Activated T-helper 2 cell treated with anti-CD3 and anti-CD28 coated beads, Interferon-gamma antibody, Interleukin-2, Interleukin-4, amounts not matched to agents 10 μg/mL and 5 μg/mL and 100 μg/mL, durations not matched to agents 14 hours and 24 hours and 36 hours (primary cell): ENCODE measurements around the gene FAM216A. TPM values are rescaled to one million over a fixed set of nuclear protein-coding genes. Genes with fewer than 3 reads are reported as not detected.
A peak's percentile ranks its signal among the peaks of the same experiment; 100 is the strongest.

Experiments used
- DNase-seq: peaks from one replicate; pipeline ENCODE4 v3.0.0; 2021; ENCODE audit warnings: low spot score
- H3K27ac Mint-ChIP-seq: one replicate; pipeline ENCODE4 v1.8.0; 2021; ENCODE audit warnings: mixed read lengths
- H3K27me3 Mint-ChIP-seq: one replicate; pipeline ENCODE4 v1.8.0; 2021; ENCODE audit warnings: low read depth, mixed read lengths
- H3K36me3 Mint-ChIP-seq: one replicate; pipeline ENCODE4 v1.8.0; 2021; ENCODE audit warnings: low read depth, mixed read lengths
- H3K4me1 Mint-ChIP-seq: one replicate; pipeline ENCODE4 v1.8.0; 2021; ENCODE audit warnings: low read depth, mixed read lengths
- H3K4me3 Mint-ChIP-seq: one replicate; pipeline ENCODE4 v1.8.0; 2021; ENCODE audit warnings: low read depth, mild to moderate bottlenecking, moderate library complexity, mixed read lengths
- H3K9me3 Mint-ChIP-seq: one replicate; pipeline ENCODE4 v1.8.0; 2021; ENCODE audit warnings: mixed read lengths
- intact Hi-C: fragments of 100-400 bp; cut with micrococcal nuclease; formaldehyde crosslinking; loops from one replicate; pipeline ENCODE4 v1.15.1; 2023
- total RNA-seq: library from RNA; stranded (reverse); gene quantifications from 2 replicates; pipeline ENCODE4 v1.2.3, GENCODE V29; 2022

The FAM216A gene
- total RNA-seq, 1 donor from 2014 or later, result 48.8 TPM

DNA sequence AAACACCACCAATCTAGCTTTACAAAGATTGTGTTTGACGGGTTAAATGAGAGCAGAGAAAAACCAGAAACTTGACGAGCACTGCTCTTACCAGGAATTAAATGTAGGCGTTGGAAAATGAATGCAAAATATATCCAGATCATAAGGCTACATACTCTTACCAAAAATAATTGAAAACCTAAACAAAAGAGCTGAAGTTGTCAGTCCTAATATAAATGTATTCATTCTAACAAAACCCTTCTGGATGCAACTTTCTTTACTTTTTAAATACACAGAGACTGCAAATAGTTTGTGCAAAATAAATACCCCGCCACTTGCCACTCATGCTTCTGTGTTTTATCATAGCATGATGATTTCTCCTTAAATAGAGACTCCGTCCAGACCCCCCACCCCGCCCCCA, 66.2 kb downstream of the FAM216A start:
- Mint-ChIP-seq H3K4me3 (no peak overlapping the region), H3K4me1 (peaks cover 30% of the 10 kb centered on the region), H3K9me3 (no peaks in the 10 kb centered on the region), H3K27me3 (no peaks in the 10 kb centered on the region), H3K36me3 (peaks cover 70% of the 10 kb centered on the region), H3K27ac (no peak overlapping the region)
- intact Hi-C loops, result no loop called here
- DNase-seq, result no peak

DNA sequence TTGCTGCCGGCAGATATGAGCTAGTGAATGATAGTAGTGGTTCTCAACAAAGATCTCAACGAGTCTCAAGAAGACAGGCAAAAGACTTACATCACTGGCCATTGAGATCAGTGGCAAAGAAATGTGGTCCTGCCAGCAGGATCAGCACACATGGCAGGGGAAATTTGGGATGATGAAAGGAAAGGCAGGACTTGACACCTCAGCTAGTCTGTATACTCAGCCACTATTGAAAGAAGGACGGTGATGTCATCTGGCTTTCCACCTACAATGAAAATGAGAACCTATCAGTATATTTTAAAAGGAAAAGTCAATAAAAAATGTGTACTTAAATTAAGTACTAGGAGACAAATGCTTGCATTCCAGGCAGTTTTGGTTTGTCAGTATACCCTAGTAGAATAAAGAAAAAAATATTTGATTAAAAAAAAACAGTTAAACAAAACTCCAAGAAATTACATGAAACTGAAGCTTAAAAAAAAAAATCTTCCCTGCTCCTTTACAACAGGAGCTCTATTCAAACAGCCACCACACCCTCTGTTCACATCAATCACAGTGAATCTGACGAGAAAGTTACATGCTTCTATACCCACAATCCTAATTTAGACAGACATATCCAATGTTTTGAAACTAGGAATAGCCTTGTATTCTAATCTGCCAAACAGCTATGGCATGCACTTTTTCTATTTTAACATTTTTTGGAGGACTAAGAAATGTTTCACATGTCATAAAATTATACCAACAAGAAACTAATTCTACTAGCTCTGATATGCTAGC, 68.4 kb downstream of the FAM216A start:
- Mint-ChIP-seq H3K9me3 (no peaks in the 10 kb centered on the region), H3K36me3 (peaks cover 64% of the 10 kb centered on the region), H3K27me3 (no peaks in the 10 kb centered on the region), H3K27ac (no peak overlapping the region), H3K4me3 (no peak overlapping the region), H3K4me1 (peaks cover 24% of the 10 kb centered on the region)
- intact Hi-C loops, result no loop called here
- no peak for DNase-seq

DNA sequence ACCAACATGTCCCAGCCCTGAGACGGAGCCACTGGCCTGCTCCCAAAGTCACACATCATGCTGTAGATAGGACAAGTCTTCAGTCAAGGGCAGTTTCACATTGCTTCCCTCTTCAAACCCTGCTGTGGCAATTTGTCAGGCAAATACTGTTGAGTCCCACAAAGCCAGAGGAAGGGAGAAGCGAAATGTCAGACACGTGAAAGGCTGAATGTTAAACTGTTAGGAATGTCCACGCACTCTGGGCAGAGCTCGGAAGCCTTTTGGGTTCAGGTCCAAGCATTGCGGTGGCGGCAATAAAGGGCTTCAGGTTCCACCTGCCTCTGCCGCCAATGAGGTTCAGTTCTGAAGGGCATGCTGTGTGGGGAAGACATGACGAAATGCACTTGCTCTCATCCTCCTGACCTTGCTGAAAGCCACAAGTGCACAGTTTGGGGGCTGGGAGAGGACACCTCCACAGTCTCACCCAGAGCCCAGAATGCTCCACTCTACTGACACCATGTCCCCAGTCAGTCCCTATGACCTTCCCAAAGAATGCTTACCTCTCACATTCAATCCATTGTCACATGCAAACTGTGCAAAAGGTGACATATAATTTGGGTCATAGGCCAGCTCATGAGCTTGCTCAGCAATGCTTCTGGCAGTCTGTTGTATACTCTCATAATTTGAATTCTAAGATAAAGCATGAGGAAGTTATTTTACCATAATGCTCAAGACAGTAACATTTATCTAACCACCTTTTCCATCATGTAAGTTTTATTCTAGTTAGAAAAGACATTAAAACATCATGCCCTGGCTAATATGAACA, 69.2 kb downstream of the FAM216A start:
- no peak for DNase-seq
- peaks cover 21% of the 10 kb centered on the region for H3K4me1 Mint-ChIP-seq
- intact Hi-C loops, result no loop called here
- H3K9me3 Mint-ChIP-seq, result no peaks in the 10 kb centered on the region
- no peak overlapping the region for H3K4me3 Mint-ChIP-seq
- peaks cover 70% of the 10 kb centered on the region for H3K36me3 Mint-ChIP-seq
- no peak overlapping the region for H3K27ac Mint-ChIP-seq
- no peaks in the 10 kb centered on the region for H3K27me3 Mint-ChIP-seq

DNA sequence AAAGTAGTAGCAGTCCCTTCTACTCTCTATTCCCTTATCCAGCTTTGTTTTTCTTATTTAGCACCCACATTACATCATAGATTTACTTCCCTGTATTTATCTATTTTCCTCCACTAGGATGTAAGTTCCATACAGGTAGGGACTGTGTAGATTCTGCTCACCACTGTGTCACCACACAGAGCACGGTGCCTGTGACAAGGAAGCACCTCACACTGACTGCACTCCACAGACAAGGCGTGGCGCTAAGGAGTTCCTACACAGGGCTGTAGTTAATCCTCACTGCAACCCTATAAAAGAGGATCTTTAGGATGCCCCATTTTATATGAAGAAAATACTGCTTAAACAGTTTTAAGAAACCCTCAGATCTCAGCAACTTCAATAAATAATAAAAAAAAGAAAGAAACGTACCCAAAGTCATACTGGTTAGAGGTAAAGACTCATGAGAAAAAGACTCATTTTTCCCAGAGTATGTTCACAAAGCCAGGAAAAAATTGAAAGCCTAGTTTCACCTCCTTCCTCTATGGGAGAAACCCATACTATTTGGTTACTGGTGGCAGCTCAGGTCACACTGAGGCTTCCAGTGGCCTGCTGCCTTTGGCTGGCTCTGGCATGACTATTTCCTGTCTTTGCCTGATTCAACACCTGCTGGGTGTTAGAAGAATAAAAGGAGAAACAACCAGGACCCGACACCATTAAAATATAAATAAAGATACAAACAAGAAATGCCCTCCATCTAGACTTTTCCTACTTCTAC, 70.4 kb downstream of the FAM216A start:
- H3K36me3 Mint-ChIP-seq, result peaks cover 75% of the 10 kb centered on the region
- peak overlapping the region; percentile 28 for H3K27ac Mint-ChIP-seq
- DNase-seq, result no peak
- intact Hi-C loops, result no loop called here
- peaks cover 24% of the 10 kb centered on the region for H3K4me1 Mint-ChIP-seq
- H3K9me3 Mint-ChIP-seq, result no peaks in the 10 kb centered on the region
- no peaks in the 10 kb centered on the region for H3K27me3 Mint-ChIP-seq
- H3K4me3 Mint-ChIP-seq, result no peak overlapping the region

Other genes starting within 250 kb of the FAM216A start
- gene ATP2A2, start 187.6 kb upstream of the FAM216A start, total RNA-seq, result 213 and 219 TPM in 2 replicates
- 67.2 and 68.4 TPM in 2 replicates for gene ANAPC7, start 65.1 kb upstream of the FAM216A start, total RNA-seq
- 312 and 338 TPM in 2 replicates for gene ARPC3, start 18.5 kb upstream of the FAM216A start, total RNA-seq
- gene GPN3, start 588 bp upstream of the FAM216A start, total RNA-seq, result 43.9 and 47.5 TPM in 2 replicates
- gene VPS29, start 33.3 kb downstream of the FAM216A start, total RNA-seq, result 103 and 107 TPM in 2 replicates
- gene RAD9B, start 33.5 kb downstream of the FAM216A start, total RNA-seq, result 0.28 and 0.41 TPM in 2 replicates
- gene PPTC7, start 114.5 kb downstream of the FAM216A start, total RNA-seq, result 41.7 and 42.4 TPM in 2 replicates
- 5.1 and 6.6 TPM in 2 replicates for gene TCTN1, start 145.3 kb downstream of the FAM216A start, total RNA-seq
- gene HVCN1, start 220.3 kb downstream of the FAM216A start, total RNA-seq, result 9.7 TPM in 2 replicates